ENCODE measurements around the gene ZNF628. TPM values are rescaled to one million over a fixed set of nuclear protein-coding genes. Genes with fewer than 3 reads are reported as not detected.
A peak's percentile ranks its signal among the peaks of the same experiment; 100 is the strongest.

The ZNF628 gene
- total and polyA plus RNA-seq, 2 of the 8 experiments (the other 6 are each of a cell fraction or from before 2014, with no cell fraction given), result 1.7 to 10.8 TPM

DNA sequence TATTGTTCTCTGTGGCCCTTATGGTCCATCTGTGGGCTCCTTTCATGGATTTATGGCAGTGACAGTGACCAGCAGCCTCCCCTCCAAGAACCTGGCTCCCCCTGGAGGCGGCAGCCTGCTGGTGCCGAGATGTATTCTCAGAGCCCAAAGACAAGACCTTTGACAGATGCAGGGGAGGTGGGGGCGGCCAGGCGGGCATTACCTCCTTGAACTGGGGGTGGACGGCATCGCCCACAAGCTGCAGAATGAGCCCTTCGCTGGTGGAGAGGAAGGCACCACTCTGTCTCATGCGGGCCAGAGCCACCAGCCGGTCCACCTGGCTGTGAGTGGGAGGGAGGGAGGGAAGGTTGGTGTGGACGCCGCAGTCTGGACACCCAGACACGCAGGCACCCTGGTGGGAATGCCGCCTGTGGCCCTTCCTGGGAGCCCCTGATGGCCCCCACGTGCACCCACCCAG is 21.6 kb upstream of the ZNF628 start (continued):
- TF ChIP-seq, protein P1, sequence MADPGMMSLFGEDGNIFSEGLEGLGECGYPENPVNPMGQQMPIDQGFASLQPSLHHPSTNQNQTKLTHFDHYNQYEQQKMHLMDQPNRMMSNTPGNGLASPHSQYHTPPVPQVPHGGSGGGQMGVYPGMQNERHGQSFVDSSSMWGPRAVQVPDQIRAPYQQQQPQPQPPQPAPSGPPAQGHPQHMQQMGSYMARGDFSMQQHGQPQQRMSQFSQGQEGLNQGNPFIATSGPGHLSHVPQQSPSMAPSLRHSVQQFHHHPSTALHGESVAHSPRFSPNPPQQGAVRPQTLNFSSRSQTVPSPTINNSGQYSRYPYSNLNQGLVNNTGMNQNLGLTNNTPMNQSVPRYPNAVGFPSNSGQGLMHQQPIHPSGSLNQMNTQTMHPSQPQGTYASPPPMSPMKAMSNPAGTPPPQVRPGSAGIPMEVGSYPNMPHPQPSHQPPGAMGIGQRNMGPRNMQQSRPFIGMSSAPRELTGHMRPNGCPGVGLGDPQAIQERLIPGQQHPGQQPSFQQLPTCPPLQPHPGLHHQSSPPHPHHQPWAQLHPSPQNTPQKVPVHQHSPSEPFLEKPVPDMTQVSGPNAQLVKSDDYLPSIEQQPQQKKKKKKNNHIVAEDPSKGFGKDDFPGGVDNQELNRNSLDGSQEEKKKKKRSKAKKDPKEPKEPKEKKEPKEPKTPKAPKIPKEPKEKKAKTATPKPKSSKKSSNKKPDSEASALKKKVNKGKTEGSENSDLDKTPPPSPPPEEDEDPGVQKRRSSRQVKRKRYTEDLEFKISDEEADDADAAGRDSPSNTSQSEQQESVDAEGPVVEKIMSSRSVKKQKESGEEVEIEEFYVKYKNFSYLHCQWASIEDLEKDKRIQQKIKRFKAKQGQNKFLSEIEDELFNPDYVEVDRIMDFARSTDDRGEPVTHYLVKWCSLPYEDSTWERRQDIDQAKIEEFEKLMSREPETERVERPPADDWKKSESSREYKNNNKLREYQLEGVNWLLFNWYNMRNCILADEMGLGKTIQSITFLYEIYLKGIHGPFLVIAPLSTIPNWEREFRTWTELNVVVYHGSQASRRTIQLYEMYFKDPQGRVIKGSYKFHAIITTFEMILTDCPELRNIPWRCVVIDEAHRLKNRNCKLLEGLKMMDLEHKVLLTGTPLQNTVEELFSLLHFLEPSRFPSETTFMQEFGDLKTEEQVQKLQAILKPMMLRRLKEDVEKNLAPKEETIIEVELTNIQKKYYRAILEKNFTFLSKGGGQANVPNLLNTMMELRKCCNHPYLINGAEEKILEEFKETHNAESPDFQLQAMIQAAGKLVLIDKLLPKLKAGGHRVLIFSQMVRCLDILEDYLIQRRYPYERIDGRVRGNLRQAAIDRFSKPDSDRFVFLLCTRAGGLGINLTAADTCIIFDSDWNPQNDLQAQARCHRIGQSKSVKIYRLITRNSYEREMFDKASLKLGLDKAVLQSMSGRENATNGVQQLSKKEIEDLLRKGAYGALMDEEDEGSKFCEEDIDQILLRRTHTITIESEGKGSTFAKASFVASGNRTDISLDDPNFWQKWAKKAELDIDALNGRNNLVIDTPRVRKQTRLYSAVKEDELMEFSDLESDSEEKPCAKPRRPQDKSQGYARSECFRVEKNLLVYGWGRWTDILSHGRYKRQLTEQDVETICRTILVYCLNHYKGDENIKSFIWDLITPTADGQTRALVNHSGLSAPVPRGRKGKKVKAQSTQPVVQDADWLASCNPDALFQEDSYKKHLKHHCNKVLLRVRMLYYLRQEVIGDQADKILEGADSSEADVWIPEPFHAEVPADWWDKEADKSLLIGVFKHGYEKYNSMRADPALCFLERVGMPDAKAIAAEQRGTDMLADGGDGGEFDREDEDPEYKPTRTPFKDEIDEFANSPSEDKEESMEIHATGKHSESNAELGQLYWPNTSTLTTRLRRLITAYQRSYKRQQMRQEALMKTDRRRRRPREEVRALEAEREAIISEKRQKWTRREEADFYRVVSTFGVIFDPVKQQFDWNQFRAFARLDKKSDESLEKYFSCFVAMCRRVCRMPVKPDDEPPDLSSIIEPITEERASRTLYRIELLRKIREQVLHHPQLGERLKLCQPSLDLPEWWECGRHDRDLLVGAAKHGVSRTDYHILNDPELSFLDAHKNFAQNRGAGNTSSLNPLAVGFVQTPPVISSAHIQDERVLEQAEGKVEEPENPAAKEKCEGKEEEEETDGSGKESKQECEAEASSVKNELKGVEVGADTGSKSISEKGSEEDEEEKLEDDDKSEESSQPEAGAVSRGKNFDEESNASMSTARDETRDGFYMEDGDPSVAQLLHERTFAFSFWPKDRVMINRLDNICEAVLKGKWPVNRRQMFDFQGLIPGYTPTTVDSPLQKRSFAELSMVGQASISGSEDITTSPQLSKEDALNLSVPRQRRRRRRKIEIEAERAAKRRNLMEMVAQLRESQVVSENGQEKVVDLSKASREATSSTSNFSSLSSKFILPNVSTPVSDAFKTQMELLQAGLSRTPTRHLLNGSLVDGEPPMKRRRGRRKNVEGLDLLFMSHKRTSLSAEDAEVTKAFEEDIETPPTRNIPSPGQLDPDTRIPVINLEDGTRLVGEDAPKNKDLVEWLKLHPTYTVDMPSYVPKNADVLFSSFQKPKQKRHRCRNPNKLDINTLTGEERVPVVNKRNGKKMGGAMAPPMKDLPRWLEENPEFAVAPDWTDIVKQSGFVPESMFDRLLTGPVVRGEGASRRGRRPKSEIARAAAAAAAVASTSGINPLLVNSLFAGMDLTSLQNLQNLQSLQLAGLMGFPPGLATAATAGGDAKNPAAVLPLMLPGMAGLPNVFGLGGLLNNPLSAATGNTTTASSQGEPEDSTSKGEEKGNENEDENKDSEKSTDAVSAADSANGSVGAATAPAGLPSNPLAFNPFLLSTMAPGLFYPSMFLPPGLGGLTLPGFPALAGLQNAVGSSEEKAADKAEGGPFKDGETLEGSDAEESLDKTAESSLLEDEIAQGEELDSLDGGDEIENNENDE (IDR thresholded peaks at IDR 0.05; ENCODE audit: insufficient replicate concordance, low read length), result no peak
- TF ChIP-seq, protein P2, sequence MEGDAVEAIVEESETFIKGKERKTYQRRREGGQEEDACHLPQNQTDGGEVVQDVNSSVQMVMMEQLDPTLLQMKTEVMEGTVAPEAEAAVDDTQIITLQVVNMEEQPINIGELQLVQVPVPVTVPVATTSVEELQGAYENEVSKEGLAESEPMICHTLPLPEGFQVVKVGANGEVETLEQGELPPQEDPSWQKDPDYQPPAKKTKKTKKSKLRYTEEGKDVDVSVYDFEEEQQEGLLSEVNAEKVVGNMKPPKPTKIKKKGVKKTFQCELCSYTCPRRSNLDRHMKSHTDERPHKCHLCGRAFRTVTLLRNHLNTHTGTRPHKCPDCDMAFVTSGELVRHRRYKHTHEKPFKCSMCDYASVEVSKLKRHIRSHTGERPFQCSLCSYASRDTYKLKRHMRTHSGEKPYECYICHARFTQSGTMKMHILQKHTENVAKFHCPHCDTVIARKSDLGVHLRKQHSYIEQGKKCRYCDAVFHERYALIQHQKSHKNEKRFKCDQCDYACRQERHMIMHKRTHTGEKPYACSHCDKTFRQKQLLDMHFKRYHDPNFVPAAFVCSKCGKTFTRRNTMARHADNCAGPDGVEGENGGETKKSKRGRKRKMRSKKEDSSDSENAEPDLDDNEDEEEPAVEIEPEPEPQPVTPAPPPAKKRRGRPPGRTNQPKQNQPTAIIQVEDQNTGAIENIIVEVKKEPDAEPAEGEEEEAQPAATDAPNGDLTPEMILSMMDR (IDR thresholded peaks at IDR 0.05; ENCODE audit: control extremely low read depth in 1 of 3, insufficient read depth in 1 of 3, low read depth in 1 of 3, low read length in 3 of 3), result peak; percentile 77 to 83 (median 78)
- no peak for TF ChIP-seq BRCA1 (IDR thresholded peaks at IDR 0.05; ENCODE audit: low read depth, low read length)
- TF ChIP-seq MAX (IDR thresholded peaks at IDR 0.05), result no peak
- TF ChIP-seq KDM5A (IDR thresholded peaks at IDR 0.05; ENCODE audit: low read length), result no peak
- 0 out of 2 replicates have a peak, but pooled peaks have one; percentile 27 for TF ChIP-seq YY1 (IDR thresholded peaks at IDR 0.05; ENCODE audit: low read depth, low read length)
- TF ChIP-seq EP300 (IDR thresholded peaks at IDR 0.05; ENCODE audit: borderline replicate concordance in 1 of 2, low read depth in 2 of 2, low read length in 2 of 2), result no peak
- no peak for TF ChIP-seq EGR1 (IDR thresholded peaks at IDR 0.05; ENCODE audit: borderline replicate concordance, low read depth, low read length)
- no peak for TF ChIP-seq CHD1 (IDR thresholded peaks at IDR 0.05; ENCODE audit: low read depth, low read length)
